NCI-H510A treated with DMSO at 0.1 percent for 48 hours (cell line): ENCODE results near the gene TTK.

Experiments used
- DNase-seq: peaks from one replicate; lab custom pipeline; 2025; lab: John Stamatoyannopoulos, UW

Gene TTK

GRCh38 chr6:80004173-80005072 lies at the start of gene TTK:
Gene TTK, plus strand, starts transcription at chr6:80004649. Its CDS starts 1,195 bp downstream, at chr6:80005844.
- DNase-seq = peak; percentile 77

GRCh38 chr6:79954849-79955248 lies 49.6 kb upstream of the TTK start:
- DNase-seq = no peak

- no peak for DNase-seq
Measured at GRCh38 chr6:79964607-79965081, 39.8 kb upstream of the TTK start.

- DNase-seq = no peak
Measured at GRCh38 chr6:79967178-79967577, 37.3 kb upstream of the TTK start.

- no peak for DNase-seq
Measured at GRCh38 chr6:79969784-79970183, 34.7 kb upstream of the TTK start.

GRCh38 chr6:79971193-79971592 lies 33.3 kb upstream of the TTK start:
- no peak for DNase-seq

- DNase-seq = no peak
Measured at GRCh38 chr6:79981652-79982051, 22.8 kb upstream of the TTK start.

- no peak for DNase-seq
Measured at GRCh38 chr6:79984261-79984660, 20.2 kb upstream of the TTK start.

GRCh38 chr6:79985128-79985527 lies 19.3 kb upstream of the TTK start:
- DNase-seq = no peak

GRCh38 chr6:79989641-79990040 lies 14.8 kb upstream of the TTK start:
- no peak for DNase-seq

GRCh38 chr6:79993012-79993910 lies 11.2 kb upstream of the TTK start:
- DNase-seq = no peak

- DNase-seq = no peak
Measured at GRCh38 chr6:79993911-79994309, 10.5 kb upstream of the TTK start.

- no peak for DNase-seq
Measured at GRCh38 chr6:79997728-79998127, 6.7 kb upstream of the TTK start.

- no peak for DNase-seq
Measured at GRCh38 chr6:80001337-80001736, 3.1 kb upstream of the TTK start.

GRCh38 chr6:80003826-80004172 lies 650 bp upstream of the TTK start:
- DNase-seq = peak; percentile 23

GRCh38 chr6:80005406-80005805 lies 957 bp downstream of the TTK start:
- DNase-seq = no peak

- DNase-seq = no peak
Measured at GRCh38 chr6:80006541-80006940, 2.1 kb downstream of the TTK start.

GRCh38 chr6:80009531-80009930 lies 5.1 kb downstream of the TTK start:
- no peak for DNase-seq

GRCh38 chr6:80010288-80010687 lies 5.8 kb downstream of the TTK start:
- no peak for DNase-seq

- no peak for DNase-seq
Measured at GRCh38 chr6:80015839-80016435, 11.5 kb downstream of the TTK start.

GRCh38 chr6:80020381-80021120 lies 16.1 kb downstream of the TTK start:
- DNase-seq = no peak

GRCh38 chr6:80021131-80021530 lies 16.7 kb downstream of the TTK start:
- DNase-seq = no peak
